AG04449 (cell line): ENCODE results near the gene KIAA0232.

Experiments used
- CTCF ChIA-PET: fragments of 350-600 bp; formaldehyde crosslinking; extraction: SDS; loops from one replicate; lab custom pipeline; 2021; ENCODE audit warnings: antibody characterized with exemption; lab: Yijun Ruan, JAX
- POLR2A ChIA-PET: fragments of 400-600, 350-600 bp; formaldehyde crosslinking; extraction: SDS; loops from one replicate; lab custom pipeline; 2020; ENCODE audit warnings: antibody characterized with exemption, inconsistent platforms; lab: Yijun Ruan, JAX
- DNase-seq: peaks from one replicate; pipeline ENCODE4 v3.0.0-alpha.2; 2010; ENCODE audit warnings: low read depth, low spot score
- H3K4me3 ChIP-seq: 2 replicates; pipeline ENCODE4 v1.5.1; 2011; ENCODE audit warnings: low read depth, mild to moderate bottlenecking, control low read depth, low read length
- TF ChIP-seq, protein P1 (sequence below): IDR thresholded peaks from one replicate; pipeline ENCODE4 v1.5.1; 2011; ENCODE audit warnings: mild to moderate bottlenecking, moderate library complexity, low read length, control low read depth, inconsistent platforms; ENCODE audit not compliant: insufficient read depth; ENCODE audit errors: missing control alignments

KIAA0232 gene

DNA sequence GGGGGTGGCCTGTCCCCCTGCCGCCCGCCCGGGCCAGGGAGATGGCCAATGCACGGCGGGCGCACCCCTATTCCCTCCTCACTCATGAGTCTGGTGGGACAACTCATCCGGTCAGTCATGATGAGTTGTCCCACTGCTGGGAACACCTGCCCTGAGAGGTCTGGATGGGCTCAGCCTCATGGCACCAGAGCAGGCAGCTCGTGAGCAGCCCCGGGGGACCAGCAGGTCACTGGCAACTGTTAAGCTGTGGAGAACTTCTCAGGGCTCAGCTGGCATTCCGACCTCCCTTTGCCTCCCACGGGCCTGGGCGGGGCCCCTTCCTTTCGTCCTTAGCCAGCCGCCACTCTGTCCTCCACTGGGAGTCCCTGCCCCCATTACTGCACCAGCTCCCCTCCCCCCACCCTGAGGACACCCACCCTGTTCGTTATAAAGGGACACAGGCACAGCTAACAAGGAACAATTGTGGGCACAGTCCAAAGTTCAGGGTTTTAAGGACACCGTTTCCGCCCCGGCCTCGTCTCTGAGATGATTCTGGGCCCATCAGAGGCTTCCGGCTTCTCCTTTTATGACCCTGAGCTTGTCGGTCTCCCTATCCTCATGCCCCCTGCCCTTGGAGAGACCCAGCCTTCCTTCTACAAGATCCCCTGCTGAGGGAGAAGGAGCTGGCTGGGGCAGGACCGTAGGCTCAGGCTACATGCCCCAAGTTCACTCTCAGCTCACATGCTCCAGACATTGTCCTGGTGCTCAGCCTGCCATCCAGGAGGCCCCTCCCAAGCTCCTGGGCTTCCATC is 14.6 kb upstream of the KIAA0232 start:
- TF ChIP-seq, protein P1, sequence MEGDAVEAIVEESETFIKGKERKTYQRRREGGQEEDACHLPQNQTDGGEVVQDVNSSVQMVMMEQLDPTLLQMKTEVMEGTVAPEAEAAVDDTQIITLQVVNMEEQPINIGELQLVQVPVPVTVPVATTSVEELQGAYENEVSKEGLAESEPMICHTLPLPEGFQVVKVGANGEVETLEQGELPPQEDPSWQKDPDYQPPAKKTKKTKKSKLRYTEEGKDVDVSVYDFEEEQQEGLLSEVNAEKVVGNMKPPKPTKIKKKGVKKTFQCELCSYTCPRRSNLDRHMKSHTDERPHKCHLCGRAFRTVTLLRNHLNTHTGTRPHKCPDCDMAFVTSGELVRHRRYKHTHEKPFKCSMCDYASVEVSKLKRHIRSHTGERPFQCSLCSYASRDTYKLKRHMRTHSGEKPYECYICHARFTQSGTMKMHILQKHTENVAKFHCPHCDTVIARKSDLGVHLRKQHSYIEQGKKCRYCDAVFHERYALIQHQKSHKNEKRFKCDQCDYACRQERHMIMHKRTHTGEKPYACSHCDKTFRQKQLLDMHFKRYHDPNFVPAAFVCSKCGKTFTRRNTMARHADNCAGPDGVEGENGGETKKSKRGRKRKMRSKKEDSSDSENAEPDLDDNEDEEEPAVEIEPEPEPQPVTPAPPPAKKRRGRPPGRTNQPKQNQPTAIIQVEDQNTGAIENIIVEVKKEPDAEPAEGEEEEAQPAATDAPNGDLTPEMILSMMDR = no peak
- no peak overlapping the region for H3K4me3 ChIP-seq
- ChIA-PET CTCF (interaction anchor here (1.4 to 3.4 kb wide), 4 partner anchors 10 to 106 kb away, joined by 3 to 18 read pairs (median 4); no protein-coding TSS in a partner anchor), POLR2A (interaction anchor here (0.8 kb wide), 1 partner anchor 94 kb away, joined by 3 read pairs; no protein-coding TSS in a partner anchor)
- DNase-seq = no peak

DNA sequence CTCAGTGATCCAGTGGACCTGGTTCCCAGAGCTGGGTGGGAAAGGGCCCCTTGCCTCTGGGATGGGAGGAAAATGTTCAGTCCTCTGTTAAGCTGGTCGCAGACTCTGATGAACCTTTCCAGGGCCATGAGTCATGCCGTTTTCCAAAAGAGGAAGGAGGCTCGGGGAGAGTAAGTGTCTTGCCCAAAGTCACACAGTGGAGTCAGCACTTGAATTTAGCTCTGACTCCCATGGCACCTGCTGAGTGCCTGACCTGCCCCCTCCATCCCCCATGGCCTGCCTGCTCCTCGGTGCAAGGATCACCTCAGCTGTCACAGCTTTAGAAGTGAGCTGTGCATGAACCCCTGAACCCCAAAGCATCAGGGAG is 14.0 kb upstream of the KIAA0232 start:
- no peak for DNase-seq
- TF ChIP-seq, protein P1 = no peak
- no peak overlapping the region for H3K4me3 ChIP-seq
- CTCF ChIA-PET = interaction anchor here (1.4 to 3.4 kb wide), 4 partner anchors 10 to 105 kb away, joined by 3 to 18 read pairs (median 4); no protein-coding TSS in a partner anchor
- POLR2A ChIA-PET = interaction anchor here (0.8 kb wide), 1 partner anchor 95 kb away, joined by 3 read pairs; no protein-coding TSS in a partner anchor

DNA sequence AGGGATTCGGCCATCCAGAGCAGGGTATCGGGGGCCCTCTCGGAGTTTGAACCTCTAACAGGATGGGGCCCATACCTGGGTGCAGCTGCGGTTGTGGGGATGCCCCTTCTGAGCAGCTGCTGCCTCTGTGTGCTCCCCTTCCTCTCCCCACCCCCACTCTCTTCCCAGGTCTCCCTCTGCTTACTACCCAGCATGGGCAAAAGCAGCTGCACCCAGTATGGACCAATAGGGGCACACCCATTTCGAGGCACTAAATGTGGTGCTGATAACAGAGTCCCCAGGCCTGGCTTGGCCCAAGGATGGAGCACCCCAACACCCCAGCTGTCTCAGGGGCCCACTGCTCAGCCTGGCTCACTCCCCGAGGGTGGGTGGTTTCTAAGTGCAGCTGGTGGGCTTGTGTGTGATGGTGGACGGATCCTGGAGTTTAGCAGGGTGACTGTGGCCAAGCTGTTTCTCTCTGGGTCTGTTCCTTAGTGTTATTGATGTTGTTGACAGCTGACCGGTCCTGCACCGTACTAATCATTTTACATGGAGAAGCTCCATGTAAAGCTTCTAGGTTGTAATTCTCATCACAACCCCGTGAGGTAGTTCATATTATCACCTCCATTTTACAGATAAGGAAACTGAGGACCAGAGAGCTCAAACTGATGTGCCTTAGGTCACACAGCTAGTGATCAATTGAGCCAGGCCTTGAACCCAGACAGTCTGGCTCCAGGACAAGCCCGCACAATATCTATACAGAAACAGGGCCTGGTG is 13.1 kb upstream of the KIAA0232 start:
- CTCF ChIA-PET = interaction anchor here (1.0 to 3.4 kb wide), 6 partner anchors 9 to 105 kb away, joined by 3 to 18 read pairs (median 3); no protein-coding TSS in a partner anchor
- DNase-seq = no peak
- POLR2A ChIA-PET = no interaction called here
- H3K4me3 ChIP-seq = no peak overlapping the region
- TF ChIP-seq, protein P1 = no peak

DNA sequence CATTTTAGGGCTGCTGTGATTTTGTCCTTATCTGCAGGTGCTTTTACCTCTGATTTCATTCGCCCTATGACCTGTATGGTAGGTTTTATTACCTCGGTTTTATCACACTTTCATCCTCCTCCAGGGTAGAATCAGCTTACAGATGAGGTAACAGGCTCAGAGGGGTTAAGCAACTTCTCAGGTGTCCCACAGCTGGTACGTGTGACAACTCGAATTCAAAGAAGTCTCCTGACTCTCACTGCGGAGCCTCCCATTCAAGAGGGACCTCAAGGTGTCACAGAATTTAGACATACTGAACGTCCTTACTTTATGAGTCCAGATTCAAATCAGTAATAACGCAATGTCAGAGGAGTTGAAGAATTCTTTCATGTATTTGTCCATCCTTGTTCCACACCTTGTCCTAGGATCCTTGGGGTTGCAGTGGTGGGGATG is 12.5 kb upstream of the KIAA0232 start:
- no peak for DNase-seq
- ChIA-PET CTCF (interaction anchor here (1.0 to 3.4 kb wide), 3 partner anchors 12 to 104 kb away, joined by 3 to 18 read pairs (median 3); no protein-coding TSS in a partner anchor), POLR2A (no interaction called here)
- TF ChIP-seq, protein P1 = no peak
- H3K4me3 ChIP-seq = no peak overlapping the region

DNA sequence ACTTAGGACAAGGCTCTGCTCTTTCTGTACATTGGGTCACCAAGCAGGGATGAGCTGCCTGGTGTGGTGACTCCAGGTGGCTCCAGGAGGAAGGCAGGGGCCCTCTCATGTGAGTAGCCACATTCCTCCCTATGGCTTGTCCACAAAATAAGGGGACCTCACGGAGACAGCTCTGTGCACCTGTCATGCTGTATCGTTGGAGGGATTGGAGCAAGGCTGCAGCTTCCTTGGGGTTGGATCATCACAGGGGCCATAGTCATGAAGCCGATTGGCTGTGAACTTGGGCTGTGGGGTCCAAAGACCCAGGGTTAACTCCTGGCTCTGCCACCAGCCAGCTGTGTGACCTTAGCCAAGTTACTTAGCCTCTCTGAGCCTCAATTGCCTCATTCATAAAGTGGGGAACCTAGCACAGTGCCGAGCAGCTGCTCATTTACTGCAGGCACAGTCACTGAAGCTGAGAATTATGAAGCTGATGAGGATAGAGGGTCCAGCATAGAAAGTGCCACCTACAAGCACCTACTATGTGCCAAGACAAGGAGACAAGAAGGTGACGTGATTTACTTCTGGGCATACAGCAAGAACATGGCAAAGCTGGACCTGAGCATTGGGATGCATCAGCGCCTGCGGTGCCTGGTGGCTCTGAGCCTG is 11.8 kb upstream of the KIAA0232 start:
- H3K4me3 ChIP-seq = no peak overlapping the region
- ChIA-PET CTCF (interaction anchor here (3.4 kb wide), 1 partner anchor 103 kb away, joined by 15 read pairs; no protein-coding TSS in a partner anchor), POLR2A (no interaction called here)
- no peak for DNase-seq
- TF ChIP-seq, protein P1 = no peak
